ENCODE measurements around the gene ARHGAP45. TPM values are rescaled to one million over a fixed set of nuclear protein-coding genes. Genes with fewer than 3 reads are reported as not detected.
"Not testable (repeated sequence)": the region's sequence is repeated elsewhere in the genome, so short reads cannot be mapped to it uniquely, and the experiment has no call there.

ARHGAP45 gene
- 18.4 TPM for polyA plus RNA-seq (2013, experiment 1 of 4)
- 17.5 TPM for polyA plus RNA-seq (2013, experiment 2 of 4)
- polyA plus RNA-seq (2013, experiment 3 of 4) = 16.3 TPM
- polyA plus RNA-seq (2013, experiment 4 of 4) = 13.6 TPM

- Histone ChIP-seq H3K36me3 (ENCODE audit: control insufficient read depth, insufficient read depth, low read length) (no peaks in the 10 kb centered on the region), H3K27me3 (ENCODE audit: control insufficient read depth, insufficient read depth, low read length, poor library complexity, severe bottlenecking) (peaks cover 86% of the 10 kb centered on the region), H3K4me3 (ENCODE audit: insufficient read depth, low read depth, low read length) (peak within 1 kb of the TSS; percentile 14), H3K27ac (ENCODE audit: insufficient read depth, low read depth, low read length, poor library complexity, severe bottlenecking) (no peak within 1 kb of the TSS), H3K9me3 (ENCODE audit: control insufficient read depth, low read length) (no peaks in the 10 kb centered on the region), H3K4me1 (ENCODE audit: control insufficient read depth, insufficient read depth, low read length) (peaks cover 13% of the 10 kb centered on the region)
- WGBS, 2 experiments = 10 to 11% methylated on average over 61 of the region's 61 CpGs
These were observed at the start of gene ARHGAP45 for GRCh38 chr19:1066748-1067340. Gene ARHGAP45, plus strand, starts transcription at chr19:1067167. Its CDS starts 239 bp downstream, at chr19:1067406.

- Histone ChIP-seq H3K4me1 (ENCODE audit: control insufficient read depth, insufficient read depth, low read length) (peaks cover 34% of the 10 kb centered on the region), H3K9me3 (ENCODE audit: control insufficient read depth, low read length) (no peaks in the 10 kb centered on the region), H3K27ac (ENCODE audit: insufficient read depth, low read depth, low read length, poor library complexity, severe bottlenecking) (no peak overlapping the region), H3K36me3 (ENCODE audit: control insufficient read depth, insufficient read depth, low read length) (no peaks in the 10 kb centered on the region), H3K4me3 (ENCODE audit: insufficient read depth, low read depth, low read length) (no peak overlapping the region), H3K27me3 (ENCODE audit: control insufficient read depth, insufficient read depth, low read length, poor library complexity, severe bottlenecking) (no peaks in the 10 kb centered on the region)
- WGBS, 2 experiments = 96 to 97% methylated on average over 9 of the region's 9 CpGs
These were observed 49.1 kb upstream of the ARHGAP45 start for GRCh38 chr19:1017906-1018305.

GRCh38 chr19:1018393-1018792 is 48.6 kb upstream of the ARHGAP45 start:
- Histone ChIP-seq H3K9me3 (ENCODE audit: control insufficient read depth, low read length) (no peaks in the 10 kb centered on the region), H3K4me3 (ENCODE audit: insufficient read depth, low read depth, low read length) (no peak overlapping the region), H3K27me3 (ENCODE audit: control insufficient read depth, insufficient read depth, low read length, poor library complexity, severe bottlenecking) (no peaks in the 10 kb centered on the region), H3K36me3 (ENCODE audit: control insufficient read depth, insufficient read depth, low read length) (no peaks in the 10 kb centered on the region), H3K27ac (ENCODE audit: insufficient read depth, low read depth, low read length, poor library complexity, severe bottlenecking) (no peak overlapping the region), H3K4me1 (ENCODE audit: control insufficient read depth, insufficient read depth, low read length) (peaks cover 34% of the 10 kb centered on the region)
- 92 to 96% methylated on average over 5 of the region's 5 CpGs for WGBS, 2 experiments

GRCh38 chr19:1018932-1019615 is 47.9 kb upstream of the ARHGAP45 start:
- Histone ChIP-seq H3K4me3 (ENCODE audit: insufficient read depth, low read depth, low read length) (peak overlapping the region; percentile 66), H3K27ac (ENCODE audit: insufficient read depth, low read depth, low read length, poor library complexity, severe bottlenecking) (no peak overlapping the region), H3K9me3 (ENCODE audit: control insufficient read depth, low read length) (no peaks in the 10 kb centered on the region), H3K4me1 (ENCODE audit: control insufficient read depth, insufficient read depth, low read length) (peaks cover 34% of the 10 kb centered on the region), H3K36me3 (ENCODE audit: control insufficient read depth, insufficient read depth, low read length) (no peaks in the 10 kb centered on the region), H3K27me3 (ENCODE audit: control insufficient read depth, insufficient read depth, low read length, poor library complexity, severe bottlenecking) (no peaks in the 10 kb centered on the region)
- 88% methylated on average over 17 of the region's 17 CpGs for WGBS, 2 experiments

GRCh38 chr19:1019616-1019961 is 47.4 kb upstream of the ARHGAP45 start:
- Histone ChIP-seq H3K4me3 (ENCODE audit: insufficient read depth, low read depth, low read length) (peak overlapping the region; percentile 66), H3K4me1 (ENCODE audit: control insufficient read depth, insufficient read depth, low read length) (peaks cover 34% of the 10 kb centered on the region), H3K27ac (ENCODE audit: insufficient read depth, low read depth, low read length, poor library complexity, severe bottlenecking) (no peak overlapping the region), H3K36me3 (ENCODE audit: control insufficient read depth, insufficient read depth, low read length) (no peaks in the 10 kb centered on the region), H3K27me3 (ENCODE audit: control insufficient read depth, insufficient read depth, low read length, poor library complexity, severe bottlenecking) (no peaks in the 10 kb centered on the region), H3K9me3 (ENCODE audit: control insufficient read depth, low read length) (no peaks in the 10 kb centered on the region)
- WGBS, 2 experiments = 84 to 88% methylated on average over 18 of the region's 18 CpGs

GRCh38 chr19:1019980-1020867 is 46.7 kb upstream of the ARHGAP45 start:
- WGBS, 2 experiments = 5 to 6% methylated on average over 60 of the region's 60 CpGs
- peaks cover 34% of the 10 kb centered on the region for H3K4me1 ChIP-seq (ENCODE audit: control insufficient read depth, insufficient read depth, low read length)
- H3K36me3 ChIP-seq (ENCODE audit: control insufficient read depth, insufficient read depth, low read length) = no peaks in the 10 kb centered on the region
- H3K27me3 ChIP-seq (ENCODE audit: control insufficient read depth, insufficient read depth, low read length, poor library complexity, severe bottlenecking) = no peaks in the 10 kb centered on the region
- peak overlapping the region; percentile 94 for H3K27ac ChIP-seq (ENCODE audit: insufficient read depth, low read depth, low read length, poor library complexity, severe bottlenecking)
- no peaks in the 10 kb centered on the region for H3K9me3 ChIP-seq (ENCODE audit: control insufficient read depth, low read length)
- peak overlapping the region; percentile 66 for H3K4me3 ChIP-seq (ENCODE audit: insufficient read depth, low read depth, low read length)

- Histone ChIP-seq H3K4me1 (ENCODE audit: control insufficient read depth, insufficient read depth, low read length) (peaks cover 28% of the 10 kb centered on the region), H3K4me3 (ENCODE audit: insufficient read depth, low read depth, low read length) (peak within 1 kb of the TSS; percentile 66), H3K27ac (ENCODE audit: insufficient read depth, low read depth, low read length, poor library complexity, severe bottlenecking) (peak within 1 kb of the TSS; percentile 94), H3K36me3 (ENCODE audit: control insufficient read depth, insufficient read depth, low read length) (no peaks in the 10 kb centered on the region), H3K9me3 (ENCODE audit: control insufficient read depth, low read length) (no peaks in the 10 kb centered on the region), H3K27me3 (ENCODE audit: control insufficient read depth, insufficient read depth, low read length, poor library complexity, severe bottlenecking) (no peaks in the 10 kb centered on the region)
- 0% methylated on average over 68 of the region's 68 CpGs for WGBS, 2 experiments
These were observed 46.0 kb upstream of the ARHGAP45 start, which contains the start of gene TMEM259 for GRCh38 chr19:1020868-1021425. Gene TMEM259, minus strand, starts transcription at chr19:1021123. Its CDS starts 127 bp downstream, at chr19:1020996.

GRCh38 chr19:1023883-1024188 is 43.1 kb upstream of the ARHGAP45 start:
- H3K36me3 ChIP-seq (ENCODE audit: control insufficient read depth, insufficient read depth, low read length); H3K4me3 ChIP-seq (ENCODE audit: insufficient read depth, low read depth, low read length); H3K27me3 ChIP-seq (ENCODE audit: control insufficient read depth, insufficient read depth, low read length, poor library complexity, severe bottlenecking); H3K27ac ChIP-seq (ENCODE audit: insufficient read depth, low read depth, low read length, poor library complexity, severe bottlenecking); H3K9me3 ChIP-seq (ENCODE audit: control insufficient read depth, low read length): not testable (repeated sequence)
- peaks cover 12% of the 10 kb centered on the region for H3K4me1 ChIP-seq (ENCODE audit: control insufficient read depth, insufficient read depth, low read length)
- 95 to 96% methylated on average over 5 of the region's 5 CpGs for WGBS, 2 experiments

- H3K4me3 ChIP-seq (ENCODE audit: insufficient read depth, low read depth, low read length); H3K36me3 ChIP-seq (ENCODE audit: control insufficient read depth, insufficient read depth, low read length); H3K4me1 ChIP-seq (ENCODE audit: control insufficient read depth, insufficient read depth, low read length); H3K27ac ChIP-seq (ENCODE audit: insufficient read depth, low read depth, low read length, poor library complexity, severe bottlenecking); H3K9me3 ChIP-seq (ENCODE audit: control insufficient read depth, low read length); H3K27me3 ChIP-seq (ENCODE audit: control insufficient read depth, insufficient read depth, low read length, poor library complexity, severe bottlenecking): not testable (repeated sequence)
- WGBS, 2 experiments = 95 to 97% methylated on average over 4 to 5 of the region's 6 CpGs
These were observed 41.9 kb upstream of the ARHGAP45 start for GRCh38 chr19:1025080-1025479.

Measured in ectodermal cell (in vitro differentiated cells).